GM19397 (cell line): ENCODE data around the gene KIF6.

Experiments
- ATAC-seq: cut with Tn5 transposase; IDR thresholded peaks from one replicate; pipeline ENCODE4 v1.9.1; 2021; ENCODE audit warnings: mild to moderate bottlenecking, moderate library complexity; ENCODE audit not compliant: unreplicated experiment

KIF6 gene

GRCh38 chr6:39602601-39603519, 122.3 kb downstream of the KIF6 start:
- ATAC-seq = no peak

GRCh38 chr6:39599973-39600372, 125.2 kb downstream of the KIF6 start:
- no peak for ATAC-seq

- no peak for ATAC-seq
These were observed 125.9 kb downstream of the KIF6 start for GRCh38 chr6:39599341-39599740.

GRCh38 chr6:39594285-39594684, 130.9 kb downstream of the KIF6 start:
- no peak for ATAC-seq

- no peak for ATAC-seq
These were observed 131.6 kb downstream of the KIF6 start for GRCh38 chr6:39593646-39594045.

- no peak for ATAC-seq
These were observed 134.3 kb downstream of the KIF6 start for GRCh38 chr6:39590871-39591393.

- no peak for ATAC-seq
These were observed 138.1 kb downstream of the KIF6 start for GRCh38 chr6:39587080-39587479.

- no peak for ATAC-seq
These were observed 139.6 kb downstream of the KIF6 start for GRCh38 chr6:39585641-39586040.

GRCh38 chr6:39577446-39578165, 147.6 kb downstream of the KIF6 start:
- no peak for ATAC-seq

- ATAC-seq = no peak
These were observed 148.5 kb downstream of the KIF6 start for GRCh38 chr6:39576556-39577303.

GRCh38 chr6:39574991-39575390, 150.2 kb downstream of the KIF6 start:
- ATAC-seq = no peak

- ATAC-seq = no peak
These were observed 151.7 kb downstream of the KIF6 start for GRCh38 chr6:39573541-39573940.

GRCh38 chr6:39572661-39573340, 152.4 kb downstream of the KIF6 start:
- ATAC-seq = no peak

- ATAC-seq = no peak
These were observed 156.3 kb downstream of the KIF6 start for GRCh38 chr6:39568896-39569295.

GRCh38 chr6:39567091-39567490, 158.1 kb downstream of the KIF6 start:
- ATAC-seq = no peak

- no peak for ATAC-seq
These were observed 158.8 kb downstream of the KIF6 start for GRCh38 chr6:39566456-39566855.

- no peak for ATAC-seq
These were observed 159.3 kb downstream of the KIF6 start for GRCh38 chr6:39565956-39566355.

- ATAC-seq = no peak
These were observed 161.5 kb downstream of the KIF6 start for GRCh38 chr6:39563566-39564311.

- ATAC-seq = no peak
These were observed 163.5 kb downstream of the KIF6 start for GRCh38 chr6:39561536-39562266.
